Measurements from ENCODE around the gene PSMD14.

GRCh38 chr2:161406316-161406715, 98.1 kb downstream of the PSMD14 start:
- no peak for TF ChIP-seq YY1 (IDR thresholded peaks at IDR 0.05; ENCODE audit: insufficient read depth, insufficient read length)
- TF ChIP-seq ZNF274 (IDR thresholded peaks at IDR 0.05; ENCODE audit: low read depth, low read length): no peak

All from NT2/D1 (cell line).